Aorta (tissue), 5 donors: Measurements from ENCODE around the gene BSG. TPM values are rescaled to one million over a fixed set of nuclear protein-coding genes. Genes with fewer than 3 reads are reported as not detected.
"Not testable (repeated sequence)": the region's sequence is repeated elsewhere in the genome, so short reads cannot be mapped to it uniquely, and the experiment has no call there.

ENCODE experiments used
- ATAC-seq: fragments of 200-7000 bp; cut with Tn5 transposase; one replicate; pipeline ENCODE4 v1.9.1; 2022; ENCODE audit warnings: moderate library complexity; ENCODE audit not compliant: low FRiP score
- DNase-seq, 2 donors: peaks; one replicate each; pipeline ENCODE4 v3.0.0-alpha.2; 2020
- H3K27ac ChIP-seq, 2 donors: one replicate each; pipeline ENCODE4 v1.5.1; 2013; ENCODE audit warnings: low read length in 2 of 2, mild to moderate bottlenecking in 2 of 2, moderate library complexity in 2 of 2, control low read depth in 1 of 2, inconsistent platforms in 1 of 2, low read depth in 1 of 2
- H3K27me3 ChIP-seq, 2 donors: one replicate each; pipeline ENCODE4 v1.6.1; 2013; ENCODE audit warnings: control low read depth in 1 of 2, low read length in 1 of 2, mild to moderate bottlenecking in 1 of 2, moderate library complexity in 1 of 2; ENCODE audit not compliant: insufficient read depth in 2 of 2, control insufficient read depth in 1 of 2
- H3K36me3 ChIP-seq, 2 donors: one replicate each; pipeline ENCODE4 v1.6.1; 2013; ENCODE audit warnings: control low read depth in 1 of 2, low read length in 1 of 2, mild to moderate bottlenecking in 1 of 2; ENCODE audit not compliant: insufficient read depth in 2 of 2, control insufficient read depth in 1 of 2
- H3K4me1 ChIP-seq, 2 donors: one replicate each; pipeline ENCODE4 v1.6.1; 2013; ENCODE audit warnings: low read length in 2 of 2, control low read depth in 1 of 2, mild to moderate bottlenecking in 1 of 2, moderate library complexity in 1 of 2; ENCODE audit not compliant: insufficient read depth in 2 of 2, control insufficient read depth in 1 of 2
- H3K4me3 ChIP-seq, 2 donors: one replicate each; pipeline ENCODE4 v1.5.1; 2013; ENCODE audit warnings: low read length in 2 of 2, control low read depth in 1 of 2, mild to moderate bottlenecking in 1 of 2
- H3K9me3 ChIP-seq: one replicate; pipeline ENCODE4 v1.6.1; 2013; ENCODE audit warnings: mild to moderate bottlenecking, low read length; ENCODE audit not compliant: control insufficient read depth
- WGBS, 2 donors: extraction: QIAGEN DNeasy Blood & Tissue Kit; methylation state at CpG; one replicate each; pipeline ENCODE4 v1.1.7; 2013; 5-methylcytosine and 5-hydroxymethylcytosine counted together
- intact Hi-C, 2 donors: fragments of 100-400 bp; cut with DNase I; formaldehyde crosslinking; loops; one replicate each; pipeline versions ENCODE4 v1.14.2 to v1.15.0; 2022
- polyA plus RNA-seq, 2 donors: library from polyadenylated mRNA; stranded (reverse); fragments of 200-250 nt; gene quantifications; one replicate each; pipeline ENCODE4 v1.2.3, GENCODE V29; 2013
- total RNA-seq, 2 donors: library from RNA; stranded (reverse); fragmentation: NEBNext Ultra II Directional; extraction: Animal tissue kit (Norgen Biotek cat#: 25700); gene quantifications; one replicate each; pipeline ENCODE4 v1.2.1, GENCODE V29; 2021
- donor health status: healthy with polysubstance abuse.
- donor health status: Bipolar disorder and iron deficiency.
- donor health status: DM: no; HTN: no; CAD: no.
- donor health status: DM: no; HTN: no; CAD: no.
- donor health status: DM: yes; HTN: yes; CAD: no.

BSG gene
- total and polyA plus RNA-seq, 4 donors, result 239 to 436 (median 272) TPM

DNA sequence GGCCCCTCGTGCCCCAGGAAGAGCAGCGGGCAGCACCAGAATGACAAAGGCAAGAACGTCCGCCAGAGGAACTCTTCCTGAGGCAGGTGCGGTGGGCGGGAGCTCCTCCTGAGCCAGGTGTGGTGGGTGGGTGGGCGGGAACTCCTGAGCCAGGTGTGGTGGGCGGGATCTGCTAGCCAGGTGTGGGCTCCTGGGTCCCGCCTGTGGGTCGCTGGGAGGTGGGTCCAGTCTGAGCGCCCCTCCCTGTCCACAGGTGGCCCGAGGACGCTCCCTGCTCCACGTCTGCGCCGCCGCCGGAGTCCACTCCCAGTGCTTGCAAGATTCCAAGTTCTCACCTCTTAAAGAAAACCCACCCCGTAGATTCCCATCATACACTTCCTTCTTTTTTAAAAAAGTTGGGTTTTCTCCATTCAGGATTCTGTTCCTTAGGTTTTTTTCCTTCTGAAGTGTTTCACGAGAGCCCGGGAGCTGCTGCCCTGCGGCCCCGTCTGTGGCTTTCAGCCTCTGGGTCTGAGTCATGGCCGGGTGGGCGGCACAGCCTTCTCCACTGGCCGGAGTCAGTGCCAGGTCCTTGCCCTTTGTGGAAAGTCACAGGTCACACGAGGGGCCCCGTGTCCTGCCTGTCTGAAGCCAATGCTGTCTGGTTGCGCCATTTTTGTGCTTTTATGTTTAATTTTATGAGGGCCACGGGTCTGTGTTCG is 10.3 kb downstream of the BSG start:
- no peak overlapping the region for H3K4me3 ChIP-seq
- WGBS, 2 donors, result 90% methylated on average over 26 to 31 of the region's 31 CpGs
- DNase-seq (peak in 1 of 2 donors; percentile 77), ATAC-seq (no peak)
- intact Hi-C loops, result no loop called here
- no peaks in the 10 kb centered on the region for H3K4me1 ChIP-seq
- no peak overlapping the region for H3K27ac ChIP-seq
- H3K9me3 ChIP-seq, result no peaks in the 10 kb centered on the region
- H3K36me3 ChIP-seq, result peaks cover 0 to 3% of the 10 kb centered on the region in 2 donors
- no peaks in the 10 kb centered on the region for H3K27me3 ChIP-seq

DNA sequence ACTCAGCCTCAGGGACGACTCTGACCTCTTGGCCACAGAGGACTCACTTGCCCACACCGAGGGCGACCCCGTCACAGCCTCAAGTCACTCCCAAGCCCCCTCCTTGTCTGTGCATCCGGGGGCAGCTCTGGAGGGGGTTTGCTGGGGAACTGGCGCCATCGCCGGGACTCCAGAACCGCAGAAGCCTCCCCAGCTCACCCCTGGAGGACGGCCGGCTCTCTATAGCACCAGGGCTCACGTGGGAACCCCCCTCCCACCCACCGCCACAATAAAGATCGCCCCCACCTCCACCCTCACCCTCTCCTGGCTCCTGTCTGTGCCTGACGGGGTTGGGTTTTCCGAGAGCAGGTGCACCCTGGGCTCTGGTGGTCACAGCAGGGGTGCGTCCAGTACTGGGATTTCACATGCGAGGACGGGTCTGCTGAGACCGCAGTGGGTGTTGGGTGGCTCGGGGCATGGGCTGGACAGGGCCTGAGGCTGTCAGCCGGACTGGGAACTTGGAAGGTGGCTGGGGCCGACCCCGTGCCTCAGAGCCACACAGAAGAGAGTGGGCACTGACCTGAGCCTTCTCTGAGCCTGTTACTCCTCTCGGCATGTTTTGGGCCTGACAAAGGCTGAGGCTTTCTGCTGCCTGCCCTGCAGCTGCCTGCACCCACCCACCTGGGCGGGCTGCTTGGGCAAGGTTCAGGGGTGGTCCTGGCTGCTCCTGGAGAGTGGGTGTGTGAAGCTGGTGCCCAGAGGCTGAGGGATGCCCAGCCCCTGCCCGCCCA is 11.0 kb downstream of the BSG start:
- H3K36me3 ChIP-seq, result peaks cover 0 to 3% of the 10 kb centered on the region in 2 donors
- intact Hi-C loops, result no loop called here
- no peak for ATAC-seq
- no peaks in the 10 kb centered on the region for H3K9me3 ChIP-seq
- H3K27ac ChIP-seq, result no peak overlapping the region
- no peak for DNase-seq
- no peak overlapping the region for H3K4me3 ChIP-seq
- 88 to 89% methylated on average over 27 of the region's 27 CpGs for WGBS, 2 donors
- no peaks in the 10 kb centered on the region for H3K4me1 ChIP-seq
- H3K27me3 ChIP-seq, result no peaks in the 10 kb centered on the region

DNA sequence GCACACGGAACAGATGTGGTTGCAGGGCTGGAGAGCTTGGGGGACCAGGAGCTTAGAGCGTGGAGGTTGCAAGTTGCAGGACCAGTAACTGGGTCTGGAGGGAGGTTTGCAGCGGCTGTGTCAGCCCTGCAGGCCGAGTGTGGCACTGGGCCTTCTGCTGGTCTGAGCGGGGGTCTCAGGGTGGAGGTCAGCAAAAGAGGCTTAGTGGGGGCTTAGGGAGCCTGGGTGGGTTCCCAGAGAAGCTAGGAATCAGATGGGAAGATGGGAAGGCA is 11.5 kb downstream of the BSG start:
- DNase-seq, result no peak
- no peaks in the 10 kb centered on the region for H3K4me1 ChIP-seq
- no peak for ATAC-seq
- H3K27ac ChIP-seq, result no peak overlapping the region
- no peak overlapping the region for H3K4me3 ChIP-seq
- H3K27me3 ChIP-seq, result no peaks in the 10 kb centered on the region
- H3K36me3 ChIP-seq, result peaks cover 0 to 3% of the 10 kb centered on the region in 2 donors
- intact Hi-C loops, result no loop called here
- no peaks in the 10 kb centered on the region for H3K9me3 ChIP-seq
- WGBS, 2 donors, result 67 to 70% methylated on average over 5 of the region's 5 CpGs

DNA sequence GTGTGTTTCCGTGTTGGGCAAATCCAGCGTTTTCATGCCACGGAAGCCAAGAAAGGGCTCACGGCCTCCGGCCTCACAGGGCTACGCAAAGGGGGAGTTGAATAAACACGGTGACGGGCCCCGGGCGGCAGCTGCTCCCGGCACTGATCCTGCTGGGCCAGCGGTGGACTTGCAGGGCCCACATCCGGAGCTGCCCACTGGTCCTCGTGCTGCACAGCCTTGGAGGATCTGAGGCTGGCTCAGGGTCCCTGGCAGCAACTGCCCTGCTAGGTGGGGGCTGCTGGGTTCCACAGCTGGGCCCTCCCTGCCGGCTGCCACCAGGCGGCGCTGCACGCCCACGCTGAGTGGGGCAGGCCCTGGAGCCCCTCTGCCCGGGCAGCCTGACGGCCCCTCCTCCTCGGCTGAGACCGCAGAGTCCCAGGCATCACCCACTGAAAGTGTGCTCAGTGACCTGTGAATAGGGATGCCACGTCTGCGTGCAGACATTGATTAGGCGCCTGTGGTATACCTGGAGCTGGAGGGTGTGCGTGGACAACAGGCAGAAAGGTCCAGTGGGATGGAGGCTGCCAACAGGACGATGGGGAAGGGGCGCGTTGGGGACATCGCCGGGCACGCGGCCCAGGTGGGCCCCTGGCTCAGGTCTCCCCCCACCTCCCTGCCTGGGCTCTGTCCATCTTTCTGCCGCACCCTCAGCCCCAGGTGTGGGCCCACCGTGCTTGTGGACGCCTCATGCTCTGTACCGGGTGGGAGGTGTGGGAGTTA is 12.0 kb downstream of the BSG start:
- no peak overlapping the region for H3K4me3 ChIP-seq
- H3K4me1 ChIP-seq, result no peaks in the 10 kb centered on the region
- WGBS, 2 donors, result 22 to 24% methylated on average over 36 to 38 of the region's 38 CpGs
- intact Hi-C loops, result no loop called here
- DNase-seq (peak in 1 of 2 donors; percentile 83), ATAC-seq (peak; percentile 44)
- H3K9me3 ChIP-seq, result no peaks in the 10 kb centered on the region
- no peaks in the 10 kb centered on the region for H3K27me3 ChIP-seq
- no peak overlapping the region for H3K27ac ChIP-seq
- H3K36me3 ChIP-seq, result peaks cover 0 to 3% of the 10 kb centered on the region in 2 donors

DNA sequence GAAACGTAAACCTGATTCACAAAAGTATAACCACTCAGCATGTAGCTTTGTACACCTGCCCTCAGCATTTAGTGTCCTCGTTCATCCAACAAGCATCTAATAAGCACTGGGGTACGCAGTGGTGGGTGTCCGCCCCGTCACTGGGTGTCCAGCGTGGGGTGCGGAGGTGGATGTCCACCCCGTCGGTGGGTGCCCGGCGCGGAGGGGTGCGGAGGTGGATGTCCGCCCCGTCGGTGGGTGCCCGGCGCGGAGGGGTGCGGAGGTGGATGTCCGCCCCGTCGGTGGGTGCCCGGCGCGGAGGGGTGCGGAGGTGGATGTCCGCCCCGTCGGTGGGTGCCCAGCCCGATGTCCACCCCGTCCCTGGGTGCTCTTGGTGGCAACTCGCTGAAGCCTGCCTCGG is 12.8 kb downstream of the BSG start:
- H3K36me3 ChIP-seq, ATAC-seq, H3K4me1 ChIP-seq, intact Hi-C loops, H3K4me3 ChIP-seq, H3K27me3 ChIP-seq, DNase-seq, H3K9me3 ChIP-seq, H3K27ac ChIP-seq: not testable (repeated sequence)
- WGBS, 2 donors, result 84 to 87% methylated on average over 24 to 34 of the region's 34 CpGs

DNA sequence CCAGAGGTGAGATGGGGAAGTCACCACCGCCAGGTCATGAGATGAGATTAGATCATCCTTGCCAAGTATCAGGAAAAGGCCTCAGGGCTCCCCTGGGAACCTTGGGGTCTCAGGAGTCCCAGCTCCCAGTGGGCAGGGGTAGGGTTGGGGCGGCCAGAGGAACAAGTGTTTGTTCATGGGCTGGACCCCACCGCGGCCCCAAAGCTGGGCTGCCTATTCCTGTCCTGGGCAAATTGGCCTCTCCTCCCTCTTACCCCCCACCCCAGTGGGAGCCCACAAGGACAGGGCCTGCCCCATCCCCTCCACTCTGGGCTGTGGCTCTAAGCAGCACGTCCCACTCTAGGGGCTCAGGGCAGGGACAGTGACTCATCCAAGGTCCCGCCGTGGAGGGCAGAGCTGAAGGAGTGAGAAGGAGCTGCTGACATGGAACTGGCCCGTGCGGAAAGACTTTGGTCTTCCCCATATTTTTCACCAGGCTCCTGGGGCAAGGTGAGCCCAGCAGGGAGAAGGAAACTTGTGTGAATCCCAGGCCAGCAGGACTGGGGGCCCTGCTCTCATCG is 13.2 kb downstream of the BSG start:
- no peaks in the 10 kb centered on the region for H3K27me3 ChIP-seq
- no peak for ATAC-seq
- H3K27ac ChIP-seq, result no peak overlapping the region
- peaks cover 0 to 3% of the 10 kb centered on the region in 2 donors for H3K36me3 ChIP-seq
- intact Hi-C loops, result no loop called here
- no peaks in the 10 kb centered on the region for H3K9me3 ChIP-seq
- 63 to 64% methylated on average over 10 of the region's 10 CpGs for WGBS, 2 donors
- H3K4me1 ChIP-seq, result no peaks in the 10 kb centered on the region
- no peak for DNase-seq
- no peak overlapping the region for H3K4me3 ChIP-seq

DNA sequence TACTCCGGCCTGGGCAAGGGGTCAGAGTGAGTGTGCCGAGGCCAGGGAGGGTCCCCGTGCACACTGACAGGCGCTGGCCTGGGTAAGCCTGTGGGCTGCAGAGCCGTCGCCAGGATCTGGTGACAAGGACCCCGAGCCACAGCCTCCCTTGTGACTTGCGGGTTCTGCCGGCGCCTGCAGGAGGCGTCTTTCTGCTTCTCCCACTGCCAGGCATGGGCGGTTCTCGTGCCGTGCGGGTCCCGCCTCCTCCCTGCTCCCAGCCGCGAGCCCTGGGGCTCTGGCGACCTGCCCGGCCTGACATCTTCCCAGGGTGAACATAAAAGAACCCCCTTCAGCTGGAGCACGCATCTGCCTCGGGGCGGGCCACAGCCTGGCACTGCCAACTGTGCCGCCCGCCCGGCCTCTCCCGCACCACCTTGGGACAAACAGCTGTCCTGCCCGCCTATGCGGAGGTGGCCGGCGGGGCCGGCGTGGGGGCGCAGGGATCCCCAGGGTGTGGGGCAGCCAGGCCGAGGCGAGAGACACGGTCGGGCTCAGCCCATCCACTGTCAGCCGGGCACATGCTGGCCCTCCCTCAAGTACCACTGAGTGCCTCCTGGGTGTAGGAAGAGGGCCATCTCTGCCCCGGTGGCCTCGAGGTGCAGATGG is 15.8 kb downstream of the BSG start:
- Histone ChIP-seq H3K9me3 (no peaks in the 10 kb centered on the region), H3K4me1 (no peaks in the 10 kb centered on the region), H3K27me3 (no peaks in the 10 kb centered on the region), H3K27ac (no peak overlapping the region), H3K4me3 (no peak overlapping the region), H3K36me3 (no peaks in the 10 kb centered on the region)
- DNase-seq (no peak), ATAC-seq (peak; percentile 2)
- intact Hi-C loops, result no loop called here
- WGBS, 2 donors, result 5 to 8% methylated on average over 34 to 41 of the region's 41 CpGs
